ENCODE results near the gene ALG11.

DNA sequence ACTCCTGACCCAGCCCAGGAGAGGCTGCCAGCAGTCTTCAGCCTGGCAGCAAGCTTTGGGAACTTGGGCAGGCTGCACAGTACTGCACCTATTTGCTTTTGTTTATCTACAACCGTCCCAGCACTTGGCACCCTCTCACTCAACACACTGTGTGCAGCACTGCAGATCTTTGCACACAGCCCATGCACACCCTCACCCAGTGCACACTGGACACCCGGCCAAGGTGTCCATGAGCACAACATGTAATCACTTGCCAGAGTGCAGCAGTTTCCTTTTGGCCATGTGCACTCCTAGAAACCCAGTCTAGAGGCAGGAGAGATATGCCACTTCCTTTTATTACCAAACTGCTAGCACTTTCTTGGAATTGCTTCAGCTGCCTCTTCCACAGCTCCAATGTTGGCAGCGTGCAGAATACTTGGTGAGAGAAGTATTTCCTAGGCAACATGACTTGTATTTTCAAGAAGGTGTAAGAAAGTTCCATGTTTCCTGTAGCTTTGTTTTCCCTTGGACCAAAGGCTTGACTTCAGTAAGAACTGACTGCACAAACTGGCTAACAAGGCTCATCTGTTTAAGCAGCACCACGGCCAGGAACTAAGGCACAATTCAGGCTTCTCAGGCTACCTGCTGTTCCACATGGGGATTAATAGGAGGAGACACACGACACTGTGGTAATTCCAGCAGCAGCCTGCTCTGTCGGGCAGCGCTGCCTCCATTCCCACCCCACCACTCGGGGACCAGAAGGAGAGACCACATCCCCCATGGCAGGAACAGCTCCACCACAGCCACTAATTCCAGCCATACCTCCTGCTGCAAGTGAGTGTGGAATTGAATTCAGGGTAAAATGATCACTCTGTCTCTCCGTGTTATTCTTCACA, 16.3 kb upstream of the ALG11 start:
- no peak for TF ChIP-seq GATA2 (IDR thresholded peaks at IDR 0.05; ENCODE audit: low read depth, low read length)
- TF ChIP-seq GATA3 (IDR thresholded peaks at IDR 0.05; ENCODE audit: low read depth, low read length) = no peak
